Neuronal stem cell (in vitro differentiated cells): ENCODE results near the gene RNF40.

ENCODE experiments used
- DNase-seq: peaks from one replicate; pipeline ENCODE4 v3.0.0-alpha.2; 2013; ENCODE audit warnings: low spot score
- H2AFZ ChIP-seq: one replicate; pipeline ENCODE4 v1.6.1; 2013; ENCODE audit warnings: mild to moderate bottlenecking, low read length, inconsistent platforms
- H2AK5ac ChIP-seq: 2 replicates; pipeline ENCODE4 v1.6.1; 2013; ENCODE audit warnings: low read depth, mild to moderate bottlenecking, inconsistent platforms, low read length, moderate library complexity, mixed read lengths
- H2BK120ac ChIP-seq: 2 replicates; pipeline ENCODE4 v1.6.1; 2013; ENCODE audit warnings: low read depth, mild to moderate bottlenecking, inconsistent platforms, low read length, moderate library complexity, mixed read lengths
- H2BK12ac ChIP-seq: one replicate; pipeline ENCODE4 v1.6.1; 2013; ENCODE audit warnings: low read length, inconsistent platforms
- H2BK15ac ChIP-seq: 2 replicates; pipeline ENCODE4 v1.6.1; 2013; ENCODE audit warnings: mild to moderate bottlenecking, low read length, inconsistent platforms, mixed read lengths
- H2BK5ac ChIP-seq: one replicate; pipeline ENCODE4 v1.6.1; 2013; ENCODE audit warnings: inconsistent platforms, mild to moderate bottlenecking, low read length, moderate library complexity
- H3K14ac ChIP-seq: one replicate; pipeline ENCODE4 v1.6.1; 2013; ENCODE audit warnings: low read length, inconsistent platforms
- H3K18ac ChIP-seq: 2 replicates; pipeline ENCODE4 v1.6.1; 2013; ENCODE audit warnings: low read length, inconsistent platforms
- H3K23ac ChIP-seq: 2 replicates; pipeline ENCODE4 v1.6.1; 2013; ENCODE audit warnings: low read depth, mild to moderate bottlenecking, mixed read lengths, low read length, inconsistent platforms; ENCODE audit not compliant: poor library complexity
- H3K27ac ChIP-seq: replicated peaks from 3 replicates; pipeline ENCODE4 v1.5.1; 2013; ENCODE audit warnings: low read length, inconsistent platforms
- H3K27me3 ChIP-seq, 3 experiments: 2 replicates each; pipeline ENCODE4 v1.6.1; 2013; ENCODE audit warnings: low read length in 3 of 3, mild to moderate bottlenecking in 2 of 3, inconsistent platforms in 1 of 3, low read depth in 1 of 3, mixed read lengths in 1 of 3, moderate library complexity in 1 of 3; ENCODE audit not compliant: control insufficient read depth in 3 of 3, insufficient read depth in 3 of 3
- H3K36me3 ChIP-seq, 2 donors: replicated peaks in 1 of 2; 2 replicates each; pipeline ENCODE4 v1.6.1; 2013; ENCODE audit warnings: low read length in 2 of 2; ENCODE audit not compliant: control insufficient read depth in 2 of 2, insufficient read depth in 2 of 2
- H3K4ac ChIP-seq: 2 replicates; pipeline ENCODE4 v1.6.1; 2013; ENCODE audit warnings: inconsistent platforms, mild to moderate bottlenecking, low read length, moderate library complexity
- H3K4me1 ChIP-seq, 2 donors: 1 replicate in 1 of 2; 2 replicates in 1 of 2; pipeline ENCODE4 v1.6.1; 2013; ENCODE audit warnings: low read length in 2 of 2, low read depth in 1 of 2; ENCODE audit not compliant: control insufficient read depth in 2 of 2, insufficient read depth in 1 of 2
- H3K4me2 ChIP-seq: one replicate; pipeline ENCODE4 v1.6.1; 2013; ENCODE audit warnings: mild to moderate bottlenecking, low read length, inconsistent platforms; ENCODE audit not compliant: insufficient read depth, poor library complexity, severe bottlenecking
- H3K4me3 ChIP-seq, 2 donors: 2 replicates each; pipeline ENCODE4 v1.5.1; 2013; ENCODE audit warnings: low read length in 2 of 2, mild to moderate bottlenecking in 2 of 2, inconsistent platforms in 1 of 2, moderate library complexity in 1 of 2
- H3K79me1 ChIP-seq: one replicate; pipeline ENCODE4 v1.6.1; 2013; ENCODE audit warnings: low read depth, mild to moderate bottlenecking, inconsistent platforms, low read length, moderate library complexity
- H3K9ac ChIP-seq: one replicate; pipeline ENCODE4 v1.6.1; 2013; ENCODE audit warnings: mild to moderate bottlenecking, low read depth, low read length, inconsistent platforms; ENCODE audit not compliant: poor library complexity
- H3K9me3 ChIP-seq, 2 donors: replicated peaks in 1 of 2; 2 replicates each; pipeline versions ENCODE3 to v1.6.1; 2013; ENCODE audit warnings: low read length in 2 of 2, mild to moderate bottlenecking in 2 of 2, inconsistent platforms in 1 of 2, low read depth in 1 of 2, mixed read lengths in 1 of 2, moderate library complexity in 1 of 2; ENCODE audit not compliant: control insufficient read depth in 2 of 2, insufficient read depth in 1 of 2
- H4K8ac ChIP-seq: one replicate; pipeline ENCODE4 v1.6.1; 2013; ENCODE audit warnings: low read depth, mild to moderate bottlenecking, inconsistent platforms, low read length, moderate library complexity
- H4K91ac ChIP-seq: one replicate; pipeline ENCODE4 v1.6.1; 2013; ENCODE audit warnings: low read length, low read depth, mild to moderate bottlenecking, inconsistent platforms; ENCODE audit not compliant: poor library complexity
- WGBS, 2 donors: extraction: QIAGEN DNeasy Blood & Tissue Kit; methylation state at CpG; one replicate each; pipeline ENCODE4 v1.1.7; 2013; ENCODE audit warnings: missing lambda C conversion rate in 2 of 2, mixed read lengths in 1 of 2; ENCODE audit not compliant: insufficient read length in 2 of 2, insufficient replicate concordance in 1 of 2; ENCODE audit errors: extremely low coverage in 2 of 2; 5-methylcytosine and 5-hydroxymethylcytosine counted together

Gene RNF40

GRCh38 chr16:30766933-30767284 is 4.8 kb downstream of the RNF40 start:
- peaks cover 71 to 93% of the 10 kb centered on the region in 2 donors for H3K36me3 ChIP-seq
- H3K23ac ChIP-seq: no peak overlapping the region
- no peak overlapping the region for H3K14ac ChIP-seq
- no peak for DNase-seq
- H2AK5ac ChIP-seq: no peak overlapping the region
- no peaks in the 10 kb centered on the region for H3K27me3 ChIP-seq
- H3K4me2 ChIP-seq: no peak overlapping the region
- no peak overlapping the region for H4K8ac ChIP-seq
- no peak overlapping the region for H2AFZ ChIP-seq
- H3K4me1 ChIP-seq: peaks cover 3 to 10% of the 10 kb centered on the region in 2 donors
- H4K91ac ChIP-seq: no peak overlapping the region
- H2BK15ac ChIP-seq: no peak overlapping the region
- no CpG with 5 or more reads among the region's 4 CpGs for WGBS, 2 donors
- no peak overlapping the region for H3K9ac ChIP-seq
- no peak overlapping the region for H2BK120ac ChIP-seq
- H3K4me3 ChIP-seq: no peak overlapping the region
- H2BK5ac ChIP-seq: no peak overlapping the region
- H3K18ac ChIP-seq: no peak overlapping the region
- H3K79me1 ChIP-seq: peaks cover 22% of the 10 kb centered on the region
- H3K27ac ChIP-seq: no peak overlapping the region
- H3K9me3 ChIP-seq: peaks cover 0 to 1% of the 10 kb centered on the region in 2 donors
- no peak overlapping the region for H3K4ac ChIP-seq
- no peak overlapping the region for H2BK12ac ChIP-seq

GRCh38 chr16:30767767-30768465 is 5.8 kb downstream of the RNF40 start:
- Histone ChIP-seq H3K9me3 (peaks cover 0 to 1% of the 10 kb centered on the region in 2 donors), H3K23ac (no peak overlapping the region), H2BK5ac (no peak overlapping the region), H3K9ac (no peak overlapping the region), H2AFZ (no peak overlapping the region), H3K4me1 (peaks cover under 1 to 6% of the 10 kb centered on the region in 2 donors), H3K4me3 (no peak overlapping the region), H3K79me1 (peaks cover 20% of the 10 kb centered on the region), H2BK15ac (no peak overlapping the region), H2BK120ac (no peak overlapping the region), H3K27ac (no peak overlapping the region), H3K14ac (no peak overlapping the region), H3K27me3 (no peaks in the 10 kb centered on the region), H4K8ac (no peak overlapping the region), H3K4me2 (no peak overlapping the region), H3K4ac (no peak overlapping the region), H3K36me3 (peaks cover 81 to 100% of the 10 kb centered on the region in 2 donors), H3K18ac (no peak overlapping the region), H4K91ac (no peak overlapping the region), H2BK12ac (no peak overlapping the region), H2AK5ac (no peak overlapping the region)
- no peak for DNase-seq
- WGBS, 2 donors: no CpG with 5 or more reads among the region's 18 CpGs

DNA sequence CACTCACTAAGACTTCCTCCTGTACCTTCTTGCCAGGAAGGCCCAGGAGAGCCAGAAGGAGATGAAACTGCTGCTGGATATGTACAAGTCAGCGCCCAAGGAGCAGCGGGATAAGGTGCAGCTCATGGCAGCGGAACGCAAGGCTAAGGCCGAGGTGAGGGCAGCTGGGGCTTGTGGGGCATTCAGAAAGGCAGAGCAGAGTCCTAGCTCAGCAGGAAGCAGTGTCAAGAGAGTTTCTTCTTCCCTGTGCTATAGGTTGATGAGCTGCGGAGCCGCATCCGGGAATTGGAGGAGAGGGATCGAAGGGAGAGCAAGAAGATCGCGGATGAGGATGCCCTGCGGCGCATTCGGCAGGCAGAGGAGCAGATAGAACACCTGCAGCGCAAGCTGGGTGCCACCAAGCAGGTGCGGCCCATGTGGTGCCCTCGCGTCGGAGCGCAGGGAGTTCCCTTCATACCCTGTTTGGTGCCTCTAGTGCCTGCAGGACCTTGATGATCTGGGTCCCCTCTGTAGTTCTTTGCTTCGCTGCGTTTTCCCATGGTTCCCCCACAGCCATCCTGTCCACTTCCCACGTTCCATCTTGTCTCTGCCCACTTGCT is 6.6 kb downstream of the RNF40 start:
- Histone ChIP-seq H3K79me1 (peaks cover 14% of the 10 kb centered on the region), H3K9ac (no peak overlapping the region), H3K27me3 (no peaks in the 10 kb centered on the region), H3K4me2 (no peak overlapping the region), H2BK12ac (no peak overlapping the region), H3K4me3 (no peak overlapping the region), H3K27ac (no peak overlapping the region), H3K9me3 (peaks cover 0 to 1% of the 10 kb centered on the region in 2 donors), H2BK5ac (no peak overlapping the region), H2AFZ (no peak overlapping the region), H4K8ac (no peak overlapping the region), H3K23ac (no peak overlapping the region), H3K4me1 (no peaks in the 10 kb centered on the region), H3K36me3 (peaks cover 84 to 100% of the 10 kb centered on the region in 2 donors), H3K4ac (no peak overlapping the region), H3K18ac (no peak overlapping the region), H2BK120ac (no peak overlapping the region), H3K14ac (no peak overlapping the region), H2BK15ac (no peak overlapping the region), H4K91ac (no peak overlapping the region), H2AK5ac (no peak overlapping the region)
- WGBS, 2 donors: no CpG with 5 or more reads among the region's 23 CpGs
- no peak for DNase-seq

DNA sequence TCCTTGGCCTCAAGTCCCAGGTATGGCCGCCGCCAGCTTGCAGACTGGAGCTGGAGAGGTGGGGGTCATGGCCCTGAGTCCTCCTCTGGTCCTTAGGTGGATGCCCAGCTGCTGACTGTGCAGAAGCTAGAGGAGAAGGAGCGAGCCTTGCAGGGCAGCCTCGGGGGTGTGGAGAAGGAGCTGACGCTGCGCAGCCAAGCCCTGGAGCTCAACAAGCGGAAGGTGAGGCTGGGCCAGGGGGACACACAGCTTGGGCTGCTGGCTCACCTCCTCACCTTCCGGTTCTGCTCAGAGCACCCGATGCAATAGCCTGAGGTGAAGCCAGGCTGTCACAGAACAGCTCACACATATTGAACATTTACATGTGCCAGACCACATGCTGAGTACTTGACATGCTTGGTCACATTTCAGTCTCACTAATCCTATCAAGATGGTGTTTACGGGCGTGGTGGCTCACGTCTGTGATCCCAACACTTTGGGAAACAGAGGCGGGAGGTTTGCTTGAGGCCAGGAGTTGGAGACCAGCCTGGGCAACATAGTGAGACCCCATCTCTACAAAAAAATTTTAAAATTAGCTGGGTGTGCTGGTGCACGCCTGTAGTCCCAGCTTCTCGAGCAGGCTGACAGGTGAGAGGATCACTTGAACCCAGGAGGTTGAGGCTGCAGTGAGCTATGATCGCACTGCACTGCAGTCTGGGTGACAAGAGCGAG is 7.4 kb downstream of the RNF40 start:
- Histone ChIP-seq H2AK5ac (no peak overlapping the region), H3K79me1 (peaks cover 9% of the 10 kb centered on the region), H3K14ac (no peak overlapping the region), H3K4me1 (no peaks in the 10 kb centered on the region), H2BK12ac (no peak overlapping the region), H2AFZ (no peak overlapping the region), H3K4me2 (no peak overlapping the region), H4K91ac (no peak overlapping the region), H3K36me3 (peaks cover 83 to 100% of the 10 kb centered on the region in 2 donors), H3K27ac (no peak overlapping the region), H2BK5ac (no peak overlapping the region), H3K9me3 (peaks cover 0 to 1% of the 10 kb centered on the region in 2 donors), H3K23ac (no peak overlapping the region), H2BK120ac (no peak overlapping the region), H3K27me3 (no peaks in the 10 kb centered on the region), H3K18ac (no peak overlapping the region), H3K9ac (no peak overlapping the region), H3K4me3 (no peak overlapping the region), H3K4ac (no peak overlapping the region), H4K8ac (no peak overlapping the region), H2BK15ac (no peak overlapping the region)
- WGBS, 2 donors: no CpG with 5 or more reads among the region's 17 CpGs
- DNase-seq: no peak
